Hypothalamus (tissue), 51 donors: ENCODE data around the gene SDC3.

Experiments used
- DNase-seq, 51 donors: peaks; one replicate each; lab custom pipeline; 2025; lab: John Stamatoyannopoulos, UW

The SDC3 gene

DNA sequence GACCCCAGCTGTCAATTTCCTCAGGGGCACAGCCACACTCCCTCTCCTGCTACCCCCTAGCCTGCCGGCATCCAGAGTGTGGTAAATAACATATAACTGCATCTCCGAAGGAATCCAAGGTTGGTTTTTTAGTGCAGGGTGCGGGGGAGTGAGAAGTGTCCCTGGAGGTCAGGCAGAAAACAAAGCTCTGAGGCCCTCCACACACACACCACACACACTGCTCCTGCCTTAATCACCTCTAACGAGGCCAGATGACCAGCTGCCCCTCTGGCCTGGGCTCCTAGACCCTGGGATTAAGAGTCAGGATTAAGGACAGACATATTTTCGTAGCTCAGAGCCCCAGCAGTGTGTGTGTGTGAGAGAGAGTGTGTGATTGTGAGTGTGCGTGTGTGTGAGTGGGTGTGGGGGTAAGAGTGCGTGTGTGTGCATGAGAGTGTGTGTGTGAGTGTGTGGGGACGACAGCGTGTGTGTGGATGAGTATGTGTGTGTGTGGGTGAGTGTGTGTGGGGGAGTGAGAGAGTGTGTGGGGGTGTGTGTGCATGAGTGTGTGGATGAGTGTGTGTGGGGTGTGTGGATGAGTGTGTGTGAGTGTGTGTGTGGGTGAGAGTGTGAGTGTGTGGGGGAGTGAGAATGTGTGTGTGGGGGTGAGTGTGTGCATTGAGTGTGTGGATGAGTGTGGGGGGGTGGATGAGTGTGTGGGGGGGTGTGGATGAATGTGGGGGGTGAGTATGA is 14.6 kb downstream of the SDC3 start:
- DNase-seq = no peak

- DNase-seq = no peak
Measured at GRCh38 chr1:30892671-30893073, 15.9 kb downstream of the SDC3 start.

GRCh38 chr1:30891227-30891552 is 17.4 kb downstream of the SDC3 start:
- no peak for DNase-seq

DNA sequence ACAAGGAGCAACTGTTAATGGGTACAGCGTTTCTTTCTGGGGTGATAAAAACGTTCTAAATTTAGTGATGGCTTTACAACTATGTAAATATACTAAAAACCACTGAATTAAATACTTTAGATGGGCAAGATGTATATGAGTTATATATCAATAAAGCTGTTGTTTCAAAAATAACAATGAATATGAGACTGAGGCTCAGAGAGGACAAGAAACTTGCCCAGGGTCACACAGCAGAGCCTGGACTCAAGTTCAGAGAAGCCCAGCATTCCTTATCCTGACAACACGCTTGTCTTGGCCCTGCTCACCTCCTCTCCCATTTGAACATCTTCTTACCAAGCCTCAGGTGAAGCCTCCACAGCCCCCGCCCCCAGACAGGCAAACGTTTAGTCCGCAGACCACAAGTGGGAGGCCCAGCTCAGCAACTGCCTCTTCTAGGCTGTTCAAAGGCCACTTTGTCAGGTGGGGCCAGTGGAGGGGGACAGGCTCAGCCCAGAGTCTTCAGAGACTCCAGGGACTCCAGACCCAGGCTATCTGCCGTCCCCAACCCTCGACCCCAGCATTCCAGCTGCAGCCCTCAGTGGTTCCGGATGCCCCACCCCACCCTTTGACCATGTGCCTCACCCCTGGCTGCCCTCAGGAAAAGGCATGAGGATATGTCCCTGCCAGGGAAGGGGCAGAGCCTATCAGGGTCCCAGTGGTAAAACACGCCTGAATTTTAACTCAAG is 17.9 kb downstream of the SDC3 start:
- no peak for DNase-seq

DNA sequence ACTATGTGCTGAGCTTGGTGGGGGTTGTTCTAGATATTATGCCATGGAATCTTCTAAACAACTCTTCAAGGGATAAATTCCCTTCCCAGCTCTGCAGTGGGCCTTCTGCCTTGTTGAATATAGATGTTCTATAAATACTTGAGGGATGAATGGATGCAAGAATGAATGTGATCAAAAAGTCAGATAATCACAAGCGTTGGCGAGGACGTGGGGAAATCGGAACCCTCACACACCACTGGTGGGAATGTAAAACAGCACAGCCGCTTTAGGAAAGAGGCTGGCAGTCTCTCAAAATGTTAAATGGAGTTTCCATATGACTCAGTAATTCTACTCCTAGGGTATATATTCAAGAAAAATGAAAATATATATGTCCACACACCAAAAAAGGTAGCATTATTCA is 19.0 kb downstream of the SDC3 start:
- DNase-seq = no peak

GRCh38 chr1:30888975-30889374 is 19.6 kb downstream of the SDC3 start:
- DNase-seq = no peak

- DNase-seq = peak in 25 of 51 donors; percentile 17 to 65 (median 41)
Measured at GRCh38 chr1:30888391-30888790, 20.2 kb downstream of the SDC3 start.

DNA sequence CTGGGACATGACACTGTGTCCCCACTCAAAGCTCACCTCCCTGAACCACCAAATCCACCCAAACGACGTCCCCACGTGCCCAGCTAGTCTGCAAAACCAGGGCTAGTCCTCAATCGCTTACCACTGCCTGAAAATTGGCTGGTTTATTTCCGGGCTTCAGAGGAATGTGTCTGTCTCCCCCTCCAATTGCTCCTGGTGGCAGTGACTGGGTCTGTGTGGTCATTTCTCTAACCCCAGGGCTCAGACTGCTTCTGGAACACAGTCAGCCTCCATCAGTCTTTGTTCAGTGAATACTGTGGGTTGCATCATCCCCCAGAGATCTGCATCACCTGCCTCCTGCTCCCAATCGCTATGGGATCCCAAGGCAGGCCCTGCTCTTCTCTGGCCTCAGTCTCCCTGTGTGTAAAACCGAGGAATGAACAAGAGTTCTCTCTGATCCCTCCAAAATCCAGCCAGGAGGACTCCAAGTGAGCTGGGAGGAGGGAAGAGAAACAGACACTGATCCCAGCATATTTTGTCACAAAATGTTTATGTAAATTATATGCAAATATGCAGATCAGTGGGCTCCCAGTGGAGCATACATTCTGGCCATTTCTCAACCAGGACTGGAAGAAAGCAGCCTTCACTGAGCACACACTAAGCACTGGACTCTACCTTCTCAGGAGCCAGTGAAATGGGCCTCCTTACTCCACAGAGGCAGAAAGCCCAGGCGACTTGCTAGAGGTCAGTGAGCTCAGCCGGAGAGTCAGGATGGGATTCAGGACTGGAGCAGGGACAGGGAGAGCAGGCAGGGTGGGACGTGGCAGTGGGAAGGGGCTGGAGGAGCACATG is 20.9 kb downstream of the SDC3 start:
- peak in 1 of 51 donors; percentile 34 for DNase-seq

DNA sequence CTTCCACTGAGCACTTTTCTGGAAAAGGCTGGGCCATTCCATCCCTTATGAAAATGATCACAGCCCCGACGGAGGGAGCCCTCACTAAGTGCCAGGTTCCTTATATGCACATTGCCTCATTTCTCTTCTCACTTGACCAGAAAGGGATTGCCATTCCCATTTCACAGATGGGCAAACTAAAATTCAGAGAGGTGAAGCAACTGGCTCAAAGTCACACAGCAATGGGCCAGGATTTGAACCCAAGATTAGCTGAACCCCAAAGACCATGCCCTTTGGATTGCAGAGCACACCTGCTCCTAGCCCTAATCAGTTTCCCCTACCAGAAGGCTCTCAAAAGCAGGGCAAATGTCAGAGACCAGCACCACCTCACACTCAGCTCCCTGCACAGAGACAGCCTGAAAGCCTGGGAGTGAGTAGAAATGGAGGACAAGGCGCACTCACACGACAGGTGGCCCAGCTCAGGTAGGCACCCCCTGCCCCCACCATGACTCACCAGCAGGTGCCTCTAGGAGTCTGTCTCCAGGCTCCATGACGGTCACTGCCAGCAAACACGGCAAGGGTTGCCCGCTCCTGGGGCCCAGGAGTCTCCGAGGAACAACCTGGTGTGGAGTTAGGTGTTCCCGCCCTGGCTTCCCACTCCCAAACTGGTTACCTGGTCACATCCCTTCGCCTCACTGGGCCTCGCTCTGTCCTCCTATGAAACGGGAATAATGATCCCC is 21.7 kb downstream of the SDC3 start:
- no peak for DNase-seq

DNA sequence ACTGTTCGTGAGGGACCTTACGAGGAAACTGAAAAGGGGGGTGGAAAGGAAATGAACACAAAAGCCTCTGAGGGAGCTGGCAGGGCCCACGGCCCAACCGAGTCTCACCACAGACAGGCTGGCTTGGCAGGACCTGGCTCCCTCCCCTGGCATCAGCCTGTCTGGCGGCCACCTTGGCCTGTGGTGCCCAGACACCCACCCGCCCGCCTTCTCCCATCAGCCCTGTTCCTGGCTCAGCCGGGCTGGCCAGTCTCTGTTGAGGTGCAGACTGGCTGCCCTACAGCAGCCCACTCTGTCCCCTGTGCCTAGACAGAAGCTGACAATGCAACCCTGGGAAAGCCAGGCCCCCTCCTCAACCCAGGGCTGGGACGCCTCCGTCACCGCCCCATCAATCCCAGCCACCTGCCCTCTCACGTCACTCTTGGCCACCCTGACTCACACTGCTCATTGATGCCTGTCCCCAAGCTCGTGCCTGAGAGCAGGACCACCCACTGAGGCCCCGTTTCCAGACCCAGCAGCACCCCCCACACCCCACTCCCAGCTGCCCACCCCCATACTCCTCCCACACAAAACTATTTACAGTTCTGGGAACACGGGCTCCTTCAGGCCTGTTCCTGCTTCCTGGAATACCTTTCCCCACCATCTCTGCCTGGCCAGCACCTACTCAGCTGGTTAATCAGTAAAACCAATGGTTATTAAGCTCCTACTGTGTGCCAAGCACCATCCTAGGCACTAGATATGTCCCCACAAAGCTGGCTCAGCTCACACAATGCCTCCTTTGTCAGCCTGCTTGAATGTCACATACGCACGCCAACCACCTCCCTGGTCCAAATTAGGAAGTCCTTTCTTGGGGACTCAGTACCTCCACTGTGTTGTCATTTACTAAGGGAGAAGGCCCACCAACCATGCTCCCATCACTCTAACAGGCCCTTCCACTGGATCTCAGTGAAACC is 22.7 kb downstream of the SDC3 start:
- peak in 38 of 51 donors; percentile 23 to 90 (median 72) for DNase-seq

- no peak for DNase-seq
Measured at GRCh38 chr1:30884723-30885122, 23.8 kb downstream of the SDC3 start.

GRCh38 chr1:30883389-30884172 is 25.0 kb downstream of the SDC3 start:
- DNase-seq = peak in 35 of 51 donors; percentile 13 to 85 (median 60)

DNA sequence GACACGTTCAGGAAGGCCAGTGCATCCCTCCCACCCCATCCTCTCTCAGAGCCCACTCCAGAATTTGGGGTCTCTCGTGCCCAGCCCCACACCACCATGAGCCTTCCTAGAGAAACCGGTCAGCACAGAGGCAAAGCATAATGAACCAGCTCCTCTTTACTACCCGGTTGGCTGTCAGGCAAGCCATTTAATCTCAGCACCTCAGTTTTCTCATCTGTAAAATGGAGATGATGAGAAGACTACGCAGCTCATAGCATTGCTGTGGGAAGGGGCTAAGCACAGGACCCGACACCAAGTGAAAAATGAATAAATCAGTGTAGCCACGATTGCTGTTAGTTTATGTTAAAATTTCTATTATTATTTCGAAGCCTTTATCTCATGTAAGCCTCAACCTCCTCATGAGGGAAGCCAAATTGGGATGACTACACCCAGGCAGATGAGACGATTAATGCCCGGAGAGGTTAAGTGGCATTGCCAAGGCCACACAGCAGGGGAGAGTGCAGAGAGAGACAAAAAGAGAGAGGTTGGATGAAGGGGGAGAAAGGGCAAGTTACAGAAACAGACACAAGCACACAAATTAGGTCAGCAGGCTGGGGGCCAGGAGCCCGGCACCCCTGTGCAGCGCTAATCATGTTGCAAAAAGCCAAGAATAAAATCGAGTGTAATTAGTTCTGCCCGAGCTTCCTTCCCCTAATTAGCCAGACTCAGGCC is 25.7 kb downstream of the SDC3 start:
- DNase-seq = peak in 18 of 51 donors; percentile 21 to 56 (median 36)

GRCh38 chr1:30881319-30882181 is 27.0 kb downstream of the SDC3 start:
- DNase-seq = peak in 1 of 51 donors; percentile 22

- DNase-seq = peak in 1 of 51 donors; percentile 46
Measured at GRCh38 chr1:30880678-30881318, 27.8 kb downstream of the SDC3 start.

GRCh38 chr1:30879940-30880677 is 28.4 kb downstream of the SDC3 start:
- DNase-seq = peak in 18 of 51 donors; percentile 18 to 69 (median 39)
